ENCODE data around the gene GAS7. TPM values are rescaled to one million over a fixed set of nuclear protein-coding genes. Genes with fewer than 3 reads are reported as not detected.

The GAS7 gene
- total and polyA plus RNA-seq, 2 of the 13 experiments (the other 11 are each of a cell fraction or from before 2014, with no cell fraction given) = 1.0 to 5.2 TPM

DNA sequence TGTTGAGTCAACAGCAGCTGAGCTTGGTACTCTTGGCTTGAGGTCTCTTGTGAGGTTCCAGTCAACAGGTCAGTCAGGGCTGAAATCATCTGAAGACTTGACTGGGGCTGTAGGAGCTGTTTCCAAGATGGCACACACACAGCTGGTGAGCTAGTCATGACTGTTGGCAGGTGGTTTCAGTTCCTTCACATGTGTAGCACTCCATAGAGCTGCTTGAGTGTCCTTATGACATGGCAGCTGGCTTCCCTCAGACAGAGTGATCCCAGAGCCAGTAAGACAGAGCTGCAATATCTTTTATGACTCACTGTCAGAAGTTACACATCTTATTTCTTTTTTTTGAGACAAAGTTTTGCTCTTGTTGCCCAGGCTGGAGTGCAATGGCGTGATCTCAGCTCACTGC is 19.5 kb upstream of the GAS7 start:
- Histone ChIP-seq H3K4me3 (replicated peaks in 1 of 3; ENCODE audit: insufficient read depth in 1 of 3, low read depth in 2 of 3, low read length in 3 of 3) (no peak overlapping the region), H3K4me2 (ENCODE audit: low read depth, low read length) (no peak overlapping the region), H3K9me3 (ENCODE audit: low read length) (no peaks in the 10 kb centered on the region), H3K9ac (ENCODE audit: insufficient read depth, low read depth, low read length) (no peak overlapping the region), H4K20me1 (ENCODE audit: insufficient read depth, low read length) (no peaks in the 10 kb centered on the region), H3K4me1 (ENCODE audit: insufficient read depth, low read length) (no peaks in the 10 kb centered on the region), H3K79me2 (ENCODE audit: insufficient read depth, low read length) (no peaks in the 10 kb centered on the region), H3K36me3 (replicated peaks in 1 of 2; ENCODE audit: control insufficient read depth in 1 of 2, insufficient read depth in 2 of 2, low read length in 2 of 2) (no peaks in the 10 kb centered on the region), H3K27ac (ENCODE audit: extremely low read length, insufficient read depth, low read length) (no peak overlapping the region), H2AFZ (ENCODE audit: low read length) (no peak overlapping the region), H3K27me3 (ENCODE audit: control insufficient read depth in 1 of 2, insufficient read depth in 2 of 2, low read length in 2 of 2) (no peaks in the 10 kb centered on the region)
- ATAC-seq (no peak), DNase-seq (ENCODE audit: low spot score) (no peak), FAIRE-seq (no peak)
- no peak for TF ChIP-seq ETS1 (CRISPR knock-in tag; IDR thresholded peaks at IDR 0.05)
- TF ChIP-seq KDM1A (CRISPR knock-in tag; IDR thresholded peaks at IDR 0.05) = no peak
- no peak for TF ChIP-seq SNAPC4 (CRISPR knock-in tag; IDR thresholded peaks at IDR 0.05)
- TF ChIP-seq MXI1 (IDR thresholded peaks at IDR 0.05; ENCODE audit: borderline replicate concordance, low read depth, low read length) = no peak
- TF ChIP-seq ZNF292 (CRISPR knock-in tag; IDR thresholded peaks at IDR 0.05; ENCODE audit: borderline replicate concordance, low read depth) = no peak
- TF ChIP-seq ARID2 (CRISPR knock-in tag; IDR thresholded peaks at IDR 0.05; ENCODE audit: borderline replicate concordance) = no peak
- TF ChIP-seq ZNF121 (CRISPR knock-in tag; IDR thresholded peaks at IDR 0.05) = no peak
- no peak for TF ChIP-seq ZNF816 (CRISPR knock-in tag; IDR thresholded peaks at IDR 0.05; ENCODE audit: borderline replicate concordance)
- TF ChIP-seq ESRRA (CRISPR knock-in tag; IDR thresholded peaks at IDR 0.05; ENCODE audit: low read depth) = no peak
- TF ChIP-seq ZNF24 (IDR thresholded peaks at IDR 0.05) = no peak
- no peak for TF ChIP-seq ZNF766 (CRISPR knock-in tag; IDR thresholded peaks at IDR 0.05; ENCODE audit: borderline replicate concordance)
- no peak for TF ChIP-seq ZSCAN31 (CRISPR knock-in tag; IDR thresholded peaks at IDR 0.05; ENCODE audit: low read depth)
- 0% methylated on average over 1 of the region's 1 CpG for WGBS (ENCODE audit: low lambda C conversion rate)
- in situ Hi-C loops (cut with HindIII; ENCODE audit: extremely low pct_ligation_motif_present, low pct_unique_long_range_greater_than_20kb) (loop anchor here (25.0 kb wide), 1 partner anchor 106 kb away; no protein-coding TSS in a partner anchor), intact Hi-C loops (cut with micrococcal nuclease; ENCODE audit: unreplicated experiment) (no loop called here)
- BruUV-seq (replicated peaks) = no TSS peak
- ChIA-PET CTCF (ENCODE audit: low intra/inter-chr PET ratio, low total read pairs) (no interaction called here), POLR2A (no interaction called here)
